H1 (cell line): ENCODE data around the gene IL36RN. TPM values are rescaled to one million over a fixed set of nuclear protein-coding genes. Genes with fewer than 3 reads are reported as not detected.

Experiments used
- CTCF ChIA-PET: fragments of 300-600 bp; sonication (Branson Sonifier 250); formaldehyde crosslinking; loops from one replicate; lab custom pipeline; 2021; ENCODE audit not compliant: partially characterized antibody; lab: Charles Lee
- POLR2A ChIA-PET: fragments of 300-600 bp; sonication (Branson Sonifier 250); formaldehyde crosslinking; loops from one replicate; lab custom pipeline; 2021; ENCODE audit warnings: inconsistent platforms; ENCODE audit not compliant: partially characterized antibody; lab: Charles Lee
- DNase-seq, 2 experiments: peaks; one replicate each; pipeline versions ENCODE4 v3.0.0 to v3.0.0-alpha.2; 2010 to 2022; ENCODE audit warnings: low spot score in 2 of 2, low read depth in 1 of 2, mixed read lengths in 1 of 2
- FAIRE-seq: peaks from 2 replicates; lab custom pipeline; 2011; peaks lifted over from hg19 to GRCh38; lab: Jason Lieb, UNC
- H2AFZ ChIP-seq: 2 replicates; pipeline ENCODE4 v1.8.1; 2012; ENCODE audit warnings: low read length, inconsistent platforms
- H2AK5ac ChIP-seq: 2 replicates; pipeline ENCODE4 v1.6.1; 2013; ENCODE audit warnings: low read depth, low read length
- H2BK120ac ChIP-seq: replicated peaks from 2 replicates; pipeline ENCODE3; 2013; ENCODE audit warnings: low read depth, low read length, inconsistent platforms
- H2BK12ac ChIP-seq: 2 replicates; pipeline ENCODE4 v1.6.1; 2013; ENCODE audit warnings: low read depth, low read length
- H2BK15ac ChIP-seq: 2 replicates; pipeline ENCODE4 v1.6.1; 2013; ENCODE audit warnings: low read length
- H2BK20ac ChIP-seq: 2 replicates; pipeline ENCODE4 v1.6.1; 2013; ENCODE audit warnings: low read length
- H2BK5ac ChIP-seq: 2 replicates; pipeline ENCODE4 v1.6.1; 2013; ENCODE audit warnings: low read depth, low read length
- H3K14ac ChIP-seq: 2 replicates; pipeline ENCODE4 v1.6.1; 2013; ENCODE audit warnings: inconsistent platforms; ENCODE audit not compliant: insufficient read length
- H3K18ac ChIP-seq: 2 replicates; pipeline ENCODE4 v1.6.1; 2013; ENCODE audit warnings: low read length; ENCODE audit errors: extremely low read depth
- H3K23ac ChIP-seq: 2 replicates; pipeline ENCODE4 v1.6.1; 2013; ENCODE audit warnings: inconsistent platforms; ENCODE audit not compliant: insufficient read length
- H3K23me2 ChIP-seq: 2 replicates; pipeline ENCODE4 v1.6.1; 2013; ENCODE audit warnings: low read depth, low read length
- H3K27ac ChIP-seq: 2 replicates; pipeline ENCODE4 v1.6.1; 2011; ENCODE audit warnings: low read depth, low read length, inconsistent platforms
- H3K27me3 ChIP-seq, 4 experiments: replicated peaks in 1 of 4; 1 replicate in 1 of 4; 2 replicates in 3 of 4; pipeline versions ENCODE4 v1.6.1 to v1.8.1; 2011 to 2013; ENCODE audit warnings: low read length in 3 of 4, mild to moderate bottlenecking in 3 of 4, inconsistent platforms in 2 of 4, mixed read lengths in 2 of 4, moderate library complexity in 1 of 4; ENCODE audit not compliant: control insufficient read depth in 3 of 4, insufficient read depth in 3 of 4; ENCODE audit errors: extremely low read depth in 1 of 4
- H3K36me3 ChIP-seq, 4 experiments: 2 replicates each; pipeline versions ENCODE4 v1.6.1 to v1.8.1; 2011 to 2013; ENCODE audit warnings: mild to moderate bottlenecking in 4 of 4, low read length in 3 of 4, moderate library complexity in 2 of 4, control low read depth in 1 of 4, inconsistent platforms in 1 of 4; ENCODE audit not compliant: insufficient read depth in 4 of 4, control insufficient read depth in 2 of 4
- H3K4ac ChIP-seq: replicated peaks from 2 replicates; pipeline ENCODE3; 2013; ENCODE audit warnings: low read length, low read depth, mixed read lengths, inconsistent platforms; ENCODE audit not compliant: insufficient read length
- H3K4me1 ChIP-seq, 4 experiments: replicated peaks in 1 of 4; 1 replicate in 1 of 4; 2 replicates in 3 of 4; pipeline versions ENCODE4 v1.6.1 to v1.8.1; 2011 to 2013; ENCODE audit warnings: low read length in 3 of 4, inconsistent platforms in 2 of 4, mixed read lengths in 1 of 4; ENCODE audit not compliant: insufficient read depth in 4 of 4, control insufficient read depth in 3 of 4
- H3K4me2 ChIP-seq, 2 experiments: 2 replicates each; pipeline versions ENCODE4 v1.6.1 to v1.8.1; 2011 to 2013; ENCODE audit warnings: low read depth in 2 of 2, low read length in 2 of 2, control low read depth in 1 of 2, inconsistent platforms in 1 of 2, mild to moderate bottlenecking in 1 of 2; ENCODE audit not compliant: insufficient read depth in 1 of 2
- H3K4me3 ChIP-seq, 4 experiments: fragments of 200-600, 300-600 bp in 1 of 4; sonication (generic), shearing (Covaris generic), sonication (Bioruptor Twin) in 1 of 4; 2 replicates each; pipeline versions ENCODE4 v1.5.1 to v1.8.1; 2011 to 2016; ENCODE audit warnings: low read length in 4 of 4, low read depth in 3 of 4, control low read depth in 2 of 4, inconsistent platforms in 2 of 4, mild to moderate bottlenecking in 2 of 4, mixed read lengths in 1 of 4, moderate library complexity in 1 of 4; ENCODE audit not compliant: insufficient read depth in 2 of 4; ENCODE audit errors: extremely low read depth in 1 of 4
- H3K56ac ChIP-seq: replicated peaks from 2 replicates; pipeline ENCODE3; 2013; ENCODE audit warnings: low read depth, mild to moderate bottlenecking, mixed read lengths, low read length, inconsistent platforms; ENCODE audit not compliant: insufficient read length
- H3K79me1 ChIP-seq: 2 replicates; pipeline ENCODE4 v1.6.1; 2013; ENCODE audit warnings: low read depth, low read length, control low read depth
- H3K79me2 ChIP-seq, 2 experiments: 2 replicates each; pipeline versions ENCODE4 v1.6.1 to v1.8.1; 2012 to 2013; ENCODE audit warnings: low read length in 2 of 2, mild to moderate bottlenecking in 2 of 2, inconsistent platforms in 1 of 2; ENCODE audit not compliant: insufficient read depth in 2 of 2, control insufficient read depth in 1 of 2
- H3K9ac ChIP-seq, 4 experiments: replicated peaks in 1 of 4; 1 replicate in 1 of 4; 2 replicates in 3 of 4; pipeline versions ENCODE4 v1.6.1 to v1.8.1; 2011 to 2013; ENCODE audit warnings: low read depth in 3 of 4, low read length in 3 of 4, control low read depth in 2 of 4, mild to moderate bottlenecking in 2 of 4, moderate library complexity in 2 of 4, inconsistent platforms in 1 of 4; ENCODE audit errors: extremely low read depth in 1 of 4
- H3K9me3 ChIP-seq, 2 experiments: 2 replicates each; pipeline versions ENCODE4 v1.6.1 to v1.8.1; 2012 to 2013; ENCODE audit warnings: mild to moderate bottlenecking in 2 of 2, moderate library complexity in 2 of 2, control low read depth in 1 of 2, inconsistent platforms in 1 of 2, low read depth in 1 of 2, low read length in 1 of 2, mixed read lengths in 1 of 2; ENCODE audit not compliant: insufficient read depth in 2 of 2
- H4K20me1 ChIP-seq, 2 experiments: replicated peaks in 1 of 2; 2 replicates each; pipeline versions ENCODE3 to v1.8.1; 2011 to 2013; ENCODE audit warnings: inconsistent platforms in 2 of 2, low read length in 2 of 2, mild to moderate bottlenecking in 1 of 2; ENCODE audit not compliant: insufficient read depth in 2 of 2, control insufficient read depth in 1 of 2
- H4K5ac ChIP-seq: 2 replicates; pipeline ENCODE4 v1.6.1; 2013; ENCODE audit warnings: low read length, low read depth, mixed read lengths, inconsistent platforms; ENCODE audit not compliant: insufficient read length
- H4K8ac ChIP-seq: 2 replicates; pipeline ENCODE4 v1.8.0; 2013; ENCODE audit warnings: mild to moderate bottlenecking, moderate library complexity, low read length, inconsistent platforms; ENCODE audit not compliant: insufficient read depth; ENCODE audit errors: extremely low read depth
- H4K91ac ChIP-seq: replicated peaks from 2 replicates; pipeline ENCODE3; 2013; ENCODE audit warnings: low read length, mixed read lengths, inconsistent platforms; ENCODE audit not compliant: insufficient read length
- ASH2L ChIP-seq: fragments of 200-600, 300-600 bp; sonication (generic); IDR thresholded peaks from one replicate; pipeline ENCODE4 v1.7.1; 2017; ENCODE audit warnings: low read length
- BRCA1 ChIP-seq: IDR thresholded peaks from 2 replicates; pipeline ENCODE4 v1.6.1; 2012; ENCODE audit warnings: low read depth, low read length, improper control_type of control experiment
- CBX5 ChIP-seq: fragments of 300-800, 300-1000 bp; sonication (generic); IDR thresholded peaks from 2 replicates; pipeline ENCODE4 v1.7.1; 2016; ENCODE audit warnings: antibody characterized with exemption, low read length, low read depth
- CEBPB ChIP-seq: IDR thresholded peaks from 2 replicates; pipeline ENCODE4 v1.6.1; 2012; ENCODE audit warnings: low read depth, low read length
- FOSL1 ChIP-seq: IDR thresholded peaks from 2 replicates; pipeline ENCODE4 v1.6.1; 2011; ENCODE audit warnings: mild to moderate bottlenecking, low read depth, low read length, moderate library complexity; ENCODE audit not compliant: insufficient read depth
- GTF2F1 ChIP-seq: IDR thresholded peaks from 2 replicates; pipeline ENCODE4 v1.6.1; 2012; ENCODE audit warnings: low read depth, low read length, improper control_type of control experiment, borderline replicate concordance
- JUN ChIP-seq: IDR thresholded peaks from 2 replicates; pipeline ENCODE4 v1.6.1; 2011; ENCODE audit warnings: low read depth, mild to moderate bottlenecking, improper control_type of control experiment, low read length
- JUND ChIP-seq: IDR thresholded peaks from 2 replicates; pipeline ENCODE4 v1.6.1; 2011; ENCODE audit warnings: mild to moderate bottlenecking, improper control_type of control experiment, low read length
- POLR2A ChIP-seq, 2 experiments: IDR thresholded peaks; 1 replicate in 1 of 2; 2 replicates in 1 of 2; pipeline ENCODE4 v1.6.1; 2011; ENCODE audit warnings: low read depth in 2 of 2, low read length in 2 of 2, mild to moderate bottlenecking in 2 of 2; ENCODE audit errors: control extremely low read depth in 1 of 2
- RAD21 ChIP-seq, 2 experiments: IDR thresholded peaks in 1 of 2; conservative IDR thresholded peaks in 1 of 2; 2 replicates each; pipeline ENCODE4 v1.6.1; 2011; ENCODE audit warnings: low read depth in 2 of 2, low read length in 2 of 2, improper control_type of control experiment in 1 of 2, inconsistent platforms in 1 of 2, mild to moderate bottlenecking in 1 of 2, moderate library complexity in 1 of 2
- SIN3A ChIP-seq, 2 experiments: IDR thresholded peaks in 1 of 2; conservative IDR thresholded peaks in 1 of 2; 2 replicates each; pipeline ENCODE4 v1.6.1; 2011 to 2012; ENCODE audit warnings: low read length in 2 of 2, improper control_type of control experiment in 1 of 2, low read depth in 1 of 2, mild to moderate bottlenecking in 1 of 2
- SRF ChIP-seq: IDR thresholded peaks from 2 replicates; pipeline ENCODE4 v1.6.1; 2011; ENCODE audit warnings: mild to moderate bottlenecking, low read depth, low read length, moderate library complexity
- YY1 ChIP-seq: IDR thresholded peaks from 2 replicates; pipeline ENCODE4 v1.6.1; 2011; ENCODE audit warnings: low read depth, mild to moderate bottlenecking, low read length
- WGBS, 2 experiments: shearing (Covaris generic) in 1 of 2; methylation state at CpG; one replicate each; pipeline versions ENCODE4 v1.1.6 to v1.1.7; 2013 to 2015; ENCODE audit warnings: low lambda C conversion rate in 2 of 2, mixed read lengths in 2 of 2, inconsistent platforms in 1 of 2, low coverage in 1 of 2, missing lambda C conversion rate in 1 of 2; ENCODE audit not compliant: insufficient replicate concordance in 2 of 2, insufficient coverage in 1 of 2, insufficient read length in 1 of 2; ENCODE audit errors: extremely low coverage in 1 of 2, missing lambda C conversion rate in 1 of 2; 5-methylcytosine and 5-hydroxymethylcytosine counted together
- polyA plus RNA-seq, 7 experiments: library from polyadenylated mRNA; depleted of rRNA in 3 of 7; stranded (reverse) in 5 of 7; unstranded in 2 of 7; fragments of >200 nt in 5 of 7; fragments of 200-250 nt in 2 of 7; gene quantifications; 1 replicate in 5 of 7; 2 replicates in 1 of 7; 4 replicates in 1 of 7; pipeline versions ENCODE4 v1.2.1 to v1.2.3, GENCODE V29; 2011 to 2013; ENCODE audit warnings: missing spikeins in 2 of 7, mixed read lengths in 2 of 7
- total RNA-seq: library from RNA; stranded (reverse); fragmentation: NEBNext Ultra II Directional; extraction: Animal tissue kit (Norgen Biotek cat#: 25700); gene quantifications from 2 replicates; pipeline ENCODE4 v1.2.1, GENCODE V29; 2021
- TF ChIP-seq, protein P1 (sequence below): IDR thresholded peaks from 2 replicates; pipeline ENCODE4 v1.6.1; 2011; ENCODE audit warnings: low read length, improper control_type of control experiment

IL36RN gene
- total and polyA plus RNA-seq, 2 of the 8 experiments (the other 6 are each of a cell fraction or from before 2014, with no cell fraction given): not detected

DNA sequence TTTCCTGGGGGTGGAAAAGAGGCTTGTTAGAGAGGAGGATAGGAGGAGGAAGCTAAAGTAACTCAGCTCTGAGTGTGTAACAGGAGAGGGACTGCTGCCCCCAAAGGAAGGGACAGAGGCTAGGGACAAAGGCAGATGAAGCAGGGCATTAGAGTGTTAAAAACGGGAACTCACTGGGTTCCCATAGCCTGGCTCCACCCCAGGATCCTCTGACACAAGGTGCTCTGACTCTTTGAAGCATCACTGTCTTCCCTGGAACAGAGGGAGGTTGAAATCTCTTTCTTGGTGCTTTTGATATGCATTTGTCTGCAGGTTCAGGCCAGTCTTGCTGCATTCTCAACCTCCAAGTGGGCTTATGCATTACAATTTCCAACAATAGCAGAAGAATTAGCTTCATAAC is 30.9 kb upstream of the IL36RN start:
- Histone ChIP-seq H3K27me3 (no peaks in the 10 kb centered on the region), H3K79me1 (no peaks in the 10 kb centered on the region), H3K4me1 (peaks cover 0 to 6% (median 3%) of the 10 kb centered on the region in 4 experiments; a peak in 3 of 7 replicates), H3K14ac (no peak overlapping the region), H3K56ac (no peak overlapping the region), H2AK5ac (no peak overlapping the region), H3K27ac (no peak overlapping the region), H2BK5ac (no peak overlapping the region), H3K23ac (no peak overlapping the region), H3K18ac (no peak overlapping the region), H4K91ac (no peak overlapping the region), H3K9me3 (no peaks in the 10 kb centered on the region), H3K9ac (no peak overlapping the region), H2BK15ac (no peak overlapping the region), H2BK12ac (no peak overlapping the region), H2AFZ (no peak overlapping the region), H2BK120ac (no peak overlapping the region), H3K4me3 (no peak overlapping the region), H3K23me2 (no peaks in the 10 kb centered on the region), H4K20me1 (no peaks in the 10 kb centered on the region), H4K5ac (no peak overlapping the region), H3K79me2 (no peaks in the 10 kb centered on the region), H3K36me3 (no peaks in the 10 kb centered on the region), H3K4ac (no peak overlapping the region), H4K8ac (no peak overlapping the region), H2BK20ac (no peak overlapping the region), H3K4me2 (peak overlapping the region; percentile 8 to 53; a peak in 3 of 4 replicates)
- FAIRE-seq (no peak), DNase-seq (no peak)
- 11% methylated on average over 1 of the region's 1 CpG; no CpG with 5 or more reads in 1 of the 2 experiments for WGBS, 2 experiments
- POLR2A ChIA-PET: no interaction called here
- CTCF ChIA-PET: interaction anchor here (1.3 to 1.7 kb wide), 2 partner anchors 42 to 69 kb away, joined by 3 to 7 read pairs; no protein-coding TSS in a partner anchor
- no peak for TF ChIP-seq CBX5
- TF ChIP-seq RAD21 (IDR thresholded peaks at IDR 0.05 in 1 of 2, conservative IDR thresholded peaks at IDR 0.05 in 1 of 2; ENCODE audit: low read depth in 2 of 2, low read length in 2 of 2): no peak
- TF ChIP-seq GTF2F1: no peak
- no peak for TF ChIP-seq JUN
- TF ChIP-seq JUND: no peak
- TF ChIP-seq SIN3A (conservative IDR thresholded peaks at IDR 0.05 in 1 of 2, IDR thresholded peaks at IDR 0.05 in 1 of 2; ENCODE audit: low read depth in 1 of 2, low read length in 2 of 2): no peak
- no peak for TF ChIP-seq YY1
- no peak for TF ChIP-seq FOSL1
- no peak for TF ChIP-seq SRF
- TF ChIP-seq CEBPB: no peak
- TF ChIP-seq, protein P1, sequence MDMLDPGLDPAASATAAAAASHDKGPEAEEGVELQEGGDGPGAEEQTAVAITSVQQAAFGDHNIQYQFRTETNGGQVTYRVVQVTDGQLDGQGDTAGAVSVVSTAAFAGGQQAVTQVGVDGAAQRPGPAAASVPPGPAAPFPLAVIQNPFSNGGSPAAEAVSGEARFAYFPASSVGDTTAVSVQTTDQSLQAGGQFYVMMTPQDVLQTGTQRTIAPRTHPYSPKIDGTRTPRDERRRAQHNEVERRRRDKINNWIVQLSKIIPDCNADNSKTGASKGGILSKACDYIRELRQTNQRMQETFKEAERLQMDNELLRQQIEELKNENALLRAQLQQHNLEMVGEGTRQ: no peak
- TF ChIP-seq ASH2L: no peak
- TF ChIP-seq POLR2A (IDR thresholded peaks at IDR 0.05; ENCODE audit: control extremely low read depth in 1 of 2, low read depth in 2 of 2, low read length in 2 of 2): no peak
- TF ChIP-seq BRCA1: no peak
